GM23338 (cell line): ENCODE data around the gene CST1.
"Not testable (repeated sequence)": the region's sequence is repeated elsewhere in the genome, so short reads cannot be mapped to it uniquely, and the experiment has no call there.

Experiments used
- CTCF ChIP-seq, 2 experiments: fragments of 200-600 bp in 1 of 2; sonication (generic) in 1 of 2; conservative IDR thresholded peaks; 2 replicates each; pipeline versions ENCODE4 v1.5.1 to v1.6.1; 2016 to 2017; ENCODE audit warnings: antibody characterized with exemption in 2 of 2, low read depth in 2 of 2, mild to moderate bottlenecking in 2 of 2, moderate library complexity in 1 of 2
- EZH2 ChIP-seq: fragments of 200-600 bp; sonication (generic); IDR thresholded peaks from one replicate; pipeline ENCODE4 v1.8.0; 2017; ENCODE audit warnings: antibody characterized with exemption, mild to moderate bottlenecking, low read depth; ENCODE audit not compliant: unreplicated experiment
- EZH2phosphoT487 ChIP-seq: fragments of 200-600 bp; sonication (generic); IDR thresholded peaks from one replicate; pipeline ENCODE4 v1.8.1; 2018; ENCODE audit warnings: antibody characterized with exemption; ENCODE audit not compliant: unreplicated experiment
- JUNB ChIP-seq: IDR thresholded peaks from one replicate; pipeline ENCODE4 v1.6.1; 2016; ENCODE audit warnings: antibody characterized with exemption; ENCODE audit not compliant: unreplicated experiment
- POLR2AphosphoS5 ChIP-seq: IDR thresholded peaks from 2 replicates; pipeline ENCODE4 v1.6.1; 2016; ENCODE audit warnings: antibody characterized with exemption, low read depth
- REST ChIP-seq: IDR thresholded peaks from one replicate; pipeline ENCODE4 v1.6.1; 2018; ENCODE audit warnings: antibody characterized with exemption; ENCODE audit not compliant: unreplicated experiment
- ZNF114 ChIP-seq: fragments of 250-450 bp; sonication (Bioruptor Pico); IDR thresholded peaks from 2 replicates; pipeline ENCODE4 v1.5.0; 2020; ENCODE audit warnings: mild to moderate bottlenecking, moderate library complexity

- not testable (repeated sequence) for TF ChIP-seq CTCF (conservative IDR thresholded peaks at IDR 0.05; ENCODE audit: low read depth in 2 of 2); EZH2phosphoT487; POLR2AphosphoS5; ZNF114 (CRISPR knock-in tag); JUNB; EZH2; REST
These were observed 17.8 kb upstream of the CST1 start for GRCh38 chr20:23768520-23768919.
